Germinal center (tissue), 1 donor: ENCODE data around the gene MYO1F.
"Not testable (repeated sequence)": the region's sequence is repeated elsewhere in the genome, so short reads cannot be mapped to it uniquely, and the experiment has no call there.

ENCODE experiments used
- DNase-seq: peaks from one replicate; pipeline ENCODE4 v3.0.0; 2012; ENCODE audit warnings: mixed read lengths, low spot score

MYO1F gene

GRCh38 chr19:8564866-8565265 lies 12.4 kb downstream of the MYO1F start:
- not testable (repeated sequence) for DNase-seq

DNA sequence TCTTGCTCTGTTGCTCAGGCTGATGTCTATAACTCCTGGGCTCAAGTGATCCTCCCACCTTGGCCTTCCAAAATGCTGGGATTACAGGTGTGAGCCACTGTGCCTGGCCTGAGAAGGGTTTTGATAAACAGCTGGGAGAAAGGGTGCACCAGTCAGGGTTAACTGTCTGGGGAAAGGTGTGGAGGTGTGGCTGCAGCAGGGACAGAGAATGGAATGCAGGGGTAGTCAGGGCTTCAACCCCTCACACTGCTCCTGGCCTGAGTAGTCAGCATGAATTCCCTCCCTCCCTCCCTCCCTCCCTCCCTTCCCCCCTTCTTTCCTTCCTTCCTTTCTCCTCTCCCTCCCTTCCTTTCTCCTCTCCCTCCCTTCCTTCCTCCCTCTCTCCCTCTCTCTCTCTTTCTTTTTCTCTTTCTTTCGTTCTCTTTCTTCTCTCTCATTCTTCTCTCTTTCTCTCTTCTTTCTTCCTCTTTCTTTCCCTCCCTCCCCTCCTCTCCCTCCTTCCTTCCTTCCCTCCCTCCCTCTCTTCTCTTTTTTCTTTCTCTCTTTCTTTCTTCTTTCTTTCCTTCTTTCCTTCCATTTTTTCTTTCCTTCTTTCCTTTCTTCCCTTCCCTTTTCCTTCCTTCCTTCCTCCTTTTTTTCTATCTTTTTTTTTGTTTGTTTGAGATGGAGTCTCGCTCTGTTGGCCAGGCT lies 16.0 kb downstream of the MYO1F start:
- no peak for DNase-seq

DNA sequence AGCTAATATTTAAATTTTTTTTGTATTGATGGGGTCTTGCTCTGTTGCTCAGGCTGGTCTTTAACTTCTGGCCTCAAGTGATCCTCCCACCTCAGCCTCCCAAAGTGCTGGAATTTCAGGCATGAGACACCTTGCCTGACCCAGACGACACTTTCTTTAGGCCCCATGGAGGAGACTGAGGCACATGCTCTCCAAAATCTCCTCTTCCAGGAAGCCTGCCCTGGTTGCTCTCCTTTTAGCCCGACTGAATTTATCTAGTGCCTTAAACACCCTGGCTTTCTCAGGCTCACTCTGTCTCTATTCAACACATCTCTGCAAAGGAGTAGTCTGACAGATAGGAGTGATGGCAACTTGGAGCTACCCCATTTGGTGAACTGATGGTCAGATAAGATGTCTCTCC lies 18.9 kb downstream of the MYO1F start:
- no peak for DNase-seq

- DNase-seq: no peak
Measured at GRCh38 chr19:8557642-8558238, 19.5 kb downstream of the MYO1F start.

- DNase-seq: not testable (repeated sequence)
Measured at GRCh38 chr19:8553729-8554128, 23.5 kb downstream of the MYO1F start.

GRCh38 chr19:8552810-8553209 lies 24.4 kb downstream of the MYO1F start:
- DNase-seq: no peak

- no peak for DNase-seq
Measured at GRCh38 chr19:8550070-8550469, 27.2 kb downstream of the MYO1F start.

DNA sequence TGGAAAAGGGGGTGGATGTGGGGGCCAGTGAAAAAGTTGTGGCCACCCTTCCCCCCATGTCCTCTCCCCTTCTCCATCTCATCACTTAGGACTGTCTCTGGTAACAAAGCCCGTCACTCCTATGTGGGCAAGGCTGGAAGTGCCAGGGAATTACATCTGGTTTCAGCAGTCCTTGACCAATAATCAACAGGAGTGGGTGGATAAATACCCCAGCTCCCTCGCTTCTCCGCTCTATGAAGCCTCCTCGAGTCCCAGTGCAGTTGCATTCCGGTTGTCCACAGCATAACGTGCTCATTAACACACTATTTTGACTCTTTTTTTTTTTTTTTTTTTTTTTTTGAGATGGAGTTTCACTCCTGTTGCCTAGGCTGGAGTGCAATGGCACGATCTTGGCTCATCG lies 31.5 kb downstream of the MYO1F start:
- no peak for DNase-seq

DNA sequence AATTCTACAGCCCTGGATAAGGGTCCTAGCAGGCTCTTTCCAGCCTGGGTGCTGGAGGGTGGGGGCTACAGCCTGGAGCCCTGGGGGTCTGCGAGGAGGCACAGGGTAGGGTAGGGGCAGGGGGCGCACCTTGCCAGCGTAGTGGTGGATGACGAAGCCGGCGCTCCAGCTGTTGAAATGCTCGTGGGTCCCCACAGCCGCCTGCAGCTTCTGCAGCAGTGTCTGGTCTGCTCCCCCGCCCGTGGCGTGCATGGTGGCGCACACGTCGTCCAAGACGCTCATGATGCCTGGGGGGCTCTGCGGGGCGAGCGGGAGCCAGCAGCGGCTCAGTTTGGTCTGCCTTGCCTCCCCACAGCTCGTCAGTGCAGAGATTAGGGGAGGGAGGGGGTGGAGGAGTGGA lies 33.1 kb downstream of the MYO1F start:
- DNase-seq: no peak

DNA sequence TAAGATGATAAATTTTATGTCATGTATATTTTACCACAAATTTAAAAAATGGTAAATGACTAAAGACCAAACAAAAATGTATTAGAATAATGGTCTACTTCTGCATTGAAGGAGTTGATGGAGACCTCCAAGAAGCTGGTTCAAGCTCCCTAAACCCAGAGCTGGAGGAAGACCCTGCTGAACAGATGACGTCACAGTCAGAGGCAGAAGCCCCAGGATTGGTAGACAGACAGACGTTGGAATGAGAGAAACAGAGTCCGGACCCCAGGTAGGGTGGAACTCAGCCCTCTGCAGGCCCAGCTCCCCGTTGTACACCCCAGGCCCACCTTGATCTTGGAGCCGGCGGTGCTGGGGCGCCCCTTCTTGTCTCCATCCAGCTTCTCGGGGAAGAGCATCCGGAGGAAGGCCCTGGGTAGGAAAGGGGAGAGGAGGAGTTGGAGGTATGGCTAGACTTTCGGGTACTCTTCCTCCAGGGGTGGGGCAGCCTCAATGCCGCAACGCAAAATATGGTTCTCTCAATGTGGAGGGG lies 37.6 kb downstream of the MYO1F start:
- DNase-seq: no peak

- no peak for DNase-seq
Measured at GRCh38 chr19:8537099-8537498, 40.1 kb downstream of the MYO1F start.

DNA sequence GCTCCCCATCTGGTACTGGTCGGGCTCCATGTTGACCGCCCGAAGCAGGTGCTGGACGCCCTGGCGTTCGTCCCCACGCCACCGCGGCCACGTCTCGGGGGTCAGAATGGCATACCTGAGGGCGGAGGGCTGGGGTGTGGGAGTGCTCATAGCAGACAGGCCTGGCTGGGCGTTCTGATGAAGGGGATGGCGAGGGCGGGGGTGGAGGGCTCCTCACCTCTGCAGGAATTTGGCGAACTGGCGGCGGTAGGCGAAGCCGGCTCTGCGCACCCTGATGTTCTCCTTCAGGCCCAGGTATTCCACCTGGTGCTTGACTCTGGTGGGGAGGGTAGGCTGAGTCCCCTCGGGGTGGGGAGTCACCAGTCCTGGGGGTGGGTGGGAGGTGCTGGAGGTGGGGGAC lies 41.0 kb downstream of the MYO1F start:
- DNase-seq: no peak

DNA sequence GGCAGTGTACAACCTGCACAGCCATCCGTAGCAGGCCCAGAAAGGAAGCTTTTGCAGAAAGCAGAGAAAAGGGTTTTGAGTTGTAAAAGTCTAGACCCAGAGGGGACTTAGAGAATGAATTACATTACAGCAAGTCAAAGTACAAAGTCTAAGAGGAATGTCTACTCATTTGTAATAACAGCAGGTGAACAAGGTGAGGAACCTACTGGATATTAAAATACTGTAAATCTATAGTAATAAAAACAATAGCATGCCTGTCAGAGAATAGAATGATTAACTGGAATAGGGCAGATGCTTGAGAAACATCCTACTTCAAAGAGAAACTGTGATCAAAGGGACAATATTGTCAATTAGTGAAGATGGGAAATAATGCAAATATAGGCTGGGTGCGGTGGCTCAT lies 45.0 kb downstream of the MYO1F start:
- DNase-seq: no peak

DNA sequence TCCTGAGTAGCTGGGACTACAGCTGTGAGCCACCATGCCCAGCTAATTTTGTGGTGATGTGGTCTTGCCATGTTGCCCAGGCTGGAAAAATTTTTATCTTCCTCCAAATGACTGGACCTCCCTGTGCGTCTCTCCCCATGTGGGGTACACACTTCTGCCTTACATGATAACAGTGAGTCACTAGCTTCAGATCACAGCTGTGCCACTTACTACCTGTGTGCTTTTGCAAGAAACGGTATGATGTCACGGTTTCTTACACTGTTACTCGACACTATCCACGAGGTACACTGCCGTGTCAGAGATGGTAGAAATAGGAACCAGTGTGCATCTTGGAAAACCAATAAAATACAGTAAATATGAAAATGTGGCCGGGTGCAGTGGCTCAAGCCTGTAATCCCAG lies 45.8 kb downstream of the MYO1F start:
- DNase-seq: no peak

GRCh38 chr19:8530061-8530679 lies 47.1 kb downstream of the MYO1F start:
- DNase-seq: no peak

DNA sequence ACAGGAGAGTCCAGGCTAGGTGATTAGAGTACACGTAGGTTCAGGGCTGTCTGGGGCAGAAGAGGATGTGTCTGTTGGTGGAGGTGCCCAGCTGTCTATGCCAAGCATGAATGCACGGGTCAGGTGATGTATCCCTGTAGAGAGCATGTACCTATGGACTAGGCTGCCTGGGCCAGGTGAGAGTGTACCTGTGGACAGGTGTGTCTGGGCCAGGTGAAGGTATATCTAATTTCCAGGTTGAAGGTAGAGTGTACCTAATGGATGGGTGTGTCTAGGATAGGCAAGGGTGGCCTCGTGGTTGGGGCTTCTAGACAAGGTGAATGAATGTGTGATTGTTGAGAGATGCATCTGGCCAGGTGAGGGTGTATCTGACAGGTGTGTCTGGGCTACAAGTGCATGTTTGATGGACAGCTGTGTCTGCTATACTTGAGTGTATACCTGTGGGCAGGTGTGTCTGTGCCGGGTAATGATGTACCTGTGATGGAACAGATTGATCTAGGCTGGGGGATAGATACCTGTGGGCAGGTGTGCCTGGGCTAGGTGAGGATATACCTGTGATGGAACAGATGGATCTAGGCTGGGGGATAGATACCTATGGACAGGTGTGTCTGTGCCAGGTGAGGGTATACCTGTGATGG lies 47.8 kb downstream of the MYO1F start:
- no peak for DNase-seq

DNA sequence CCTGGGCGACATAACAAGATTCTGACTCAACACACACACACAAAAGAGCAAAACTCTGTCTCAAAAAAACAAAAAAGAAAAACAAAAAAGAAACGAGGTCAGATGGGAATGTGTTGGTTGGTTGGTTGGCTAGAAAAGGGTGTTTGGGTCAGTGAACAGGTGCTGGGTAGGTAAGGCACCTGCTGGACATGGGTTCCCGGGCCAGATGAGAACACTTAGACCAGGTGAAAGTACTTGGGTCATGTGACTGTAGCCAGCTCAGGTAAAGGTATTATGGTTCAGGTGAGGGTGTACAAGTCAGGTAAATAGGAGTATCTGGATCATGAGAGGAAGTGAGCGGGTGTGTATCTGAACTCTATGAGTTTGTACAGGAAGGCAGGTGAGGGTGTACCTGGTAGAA lies 48.7 kb downstream of the MYO1F start:
- DNase-seq: no peak

GRCh38 chr19:8526345-8527091 lies 50.7 kb downstream of the MYO1F start:
- no peak for DNase-seq

DNA sequence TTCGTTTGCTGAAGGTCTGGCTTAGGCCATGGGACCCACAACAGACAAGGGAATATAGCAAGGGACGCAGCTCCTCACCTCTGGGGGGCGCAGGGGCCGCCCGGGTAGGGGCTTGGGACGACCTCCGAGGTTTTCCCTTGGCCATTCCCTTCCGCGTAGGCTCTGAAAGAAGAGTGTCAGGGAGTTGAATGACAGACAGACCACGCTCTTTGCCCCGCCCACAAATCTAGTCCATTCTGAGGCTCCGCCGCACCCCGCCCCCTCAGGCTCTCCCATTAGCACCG lies 51.9 kb downstream of the MYO1F start:
- no peak for DNase-seq

DNA sequence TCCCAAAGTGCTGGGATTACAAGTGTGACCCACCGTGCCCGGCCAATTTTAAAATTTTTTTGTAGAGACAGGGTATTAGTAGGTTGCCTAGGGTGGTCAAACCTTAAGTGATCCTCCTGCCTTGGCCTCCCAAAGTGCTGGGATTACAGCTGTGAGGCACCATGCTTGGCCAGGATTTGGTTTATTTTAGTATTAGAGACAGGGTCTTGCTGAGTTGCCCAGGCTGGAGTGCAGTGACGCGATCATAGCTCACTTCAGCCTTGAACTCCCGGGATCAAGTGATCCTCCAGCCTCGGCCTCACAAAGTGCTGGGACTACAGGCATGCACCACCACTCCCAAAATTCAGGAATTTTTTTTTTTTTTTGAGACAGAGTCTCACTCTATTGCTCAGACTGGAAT lies 57.9 kb downstream of the MYO1F start:
- no peak for DNase-seq

DNA sequence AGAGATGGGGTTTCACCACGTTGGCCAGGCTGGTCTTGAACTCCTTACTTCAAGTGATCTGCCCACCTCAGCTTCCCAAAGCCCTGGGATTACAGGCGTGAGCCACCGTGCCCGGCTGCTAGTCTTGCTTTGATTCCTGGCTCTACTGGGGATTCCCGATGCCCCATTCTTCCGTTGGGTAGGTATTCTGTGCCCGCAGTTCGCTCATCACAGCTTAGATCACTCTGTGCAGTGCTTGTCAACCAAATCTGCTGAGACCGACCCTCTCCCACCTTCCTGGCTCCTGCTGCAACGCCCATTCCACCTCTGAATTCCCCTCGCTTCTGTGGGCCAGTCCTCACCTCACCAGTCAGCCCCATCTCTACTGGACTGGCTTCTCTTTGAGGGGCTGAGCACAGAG lies 58.7 kb downstream of the MYO1F start:
- no peak for DNase-seq
